Activated CD4-positive, CD25-positive, alpha-beta regulatory T cell treated with anti-CD3 and anti-CD28 coated beads, Interleukin-2, amount 50 U/mL, for 72 hours (primary cell): ENCODE measurements around the gene ELOA.
A peak's percentile ranks its signal among the peaks of the same experiment; 100 is the strongest.
"Not testable (repeated sequence)": the region's sequence is repeated elsewhere in the genome, so short reads cannot be mapped to it uniquely, and the experiment has no call there.

Experiments used
- DNase-seq: peaks from one replicate; pipeline ENCODE4 v3.0.0; 2021

ELOA gene

GRCh38 chr1:23743287-23744152, at the start of gene ELOA:
TSS of gene ELOA (plus strand) at chr1:23743471. CDS start at chr1:23743504, 33 bp downstream.
- peak; percentile 82 for DNase-seq

DNA sequence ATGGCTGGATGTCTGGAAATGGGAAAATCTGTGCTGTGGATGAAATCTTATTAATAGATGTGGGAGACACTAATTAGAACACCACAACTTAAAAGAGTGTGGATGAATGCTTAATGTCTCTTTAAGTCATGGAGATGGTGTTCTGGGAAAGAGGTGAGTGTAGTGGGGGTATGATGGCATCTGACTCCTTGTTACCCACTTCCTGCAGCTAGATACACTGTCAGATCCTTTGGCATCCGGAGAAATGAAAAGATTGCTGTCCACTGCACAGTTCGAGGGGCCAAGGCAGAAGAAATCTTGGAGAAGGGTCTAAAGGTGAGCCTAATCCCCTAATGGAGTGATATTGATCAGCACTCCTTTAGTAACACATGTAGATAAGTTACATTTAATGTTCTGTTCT, 49.7 kb upstream of the ELOA start:
- no peak for DNase-seq

DNA sequence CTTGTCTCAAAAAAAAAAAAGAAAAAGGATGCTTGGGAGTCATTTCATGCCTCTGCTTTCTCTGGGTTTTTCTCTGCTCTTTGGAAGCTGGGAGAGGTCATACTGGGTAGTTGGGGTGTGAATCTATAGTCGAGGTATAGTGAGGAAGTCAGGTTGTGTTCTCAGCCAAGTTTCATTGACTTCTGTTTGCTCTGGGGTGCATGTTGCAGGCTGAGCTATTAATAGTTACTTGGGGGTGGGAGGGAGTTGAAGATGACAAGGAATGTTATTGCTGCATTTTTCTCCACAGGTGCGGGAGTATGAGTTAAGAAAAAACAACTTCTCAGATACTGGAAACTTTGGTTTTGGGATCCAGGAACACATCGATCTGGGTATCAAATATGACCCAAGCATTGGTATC, 48.9 kb upstream of the ELOA start:
- DNase-seq = no peak

- DNase-seq = no peak
Measured at GRCh38 chr1:23695667-23696066, 47.6 kb upstream of the ELOA start.

DNA sequence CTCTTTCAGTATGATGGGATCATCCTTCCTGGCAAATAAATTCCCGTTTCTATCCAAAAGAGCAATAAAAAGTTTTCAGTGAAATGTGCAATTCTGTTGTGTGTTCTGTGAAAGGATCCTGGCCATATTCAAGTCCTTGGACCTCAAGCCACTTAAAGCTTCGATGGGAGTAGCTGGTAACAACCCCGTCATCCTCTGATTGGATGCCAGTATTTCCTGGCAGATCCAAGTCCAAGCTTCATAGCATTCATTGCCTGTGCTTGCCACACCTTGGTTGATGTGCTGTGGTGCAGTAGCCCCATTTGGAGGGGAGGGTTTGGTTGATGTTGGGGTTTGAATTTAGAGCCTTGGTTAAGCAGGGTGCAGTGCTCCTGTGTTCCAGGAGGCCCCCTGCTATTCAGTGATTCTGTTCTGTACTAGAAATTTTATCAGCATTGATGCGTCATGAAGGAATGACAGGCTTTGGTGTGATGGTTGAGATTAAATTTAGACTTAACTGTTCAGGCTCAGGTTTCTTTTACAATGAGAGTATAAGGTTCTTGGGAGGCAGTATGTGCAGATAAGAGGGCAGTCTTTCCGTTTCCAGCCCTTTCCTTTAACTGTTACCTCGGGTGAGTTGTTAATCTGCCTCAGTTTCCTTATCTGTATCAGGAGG, 46.8 kb upstream of the ELOA start:
- DNase-seq = no peak

- DNase-seq = no peak
Measured at GRCh38 chr1:23698466-23698865, 44.8 kb upstream of the ELOA start.

DNA sequence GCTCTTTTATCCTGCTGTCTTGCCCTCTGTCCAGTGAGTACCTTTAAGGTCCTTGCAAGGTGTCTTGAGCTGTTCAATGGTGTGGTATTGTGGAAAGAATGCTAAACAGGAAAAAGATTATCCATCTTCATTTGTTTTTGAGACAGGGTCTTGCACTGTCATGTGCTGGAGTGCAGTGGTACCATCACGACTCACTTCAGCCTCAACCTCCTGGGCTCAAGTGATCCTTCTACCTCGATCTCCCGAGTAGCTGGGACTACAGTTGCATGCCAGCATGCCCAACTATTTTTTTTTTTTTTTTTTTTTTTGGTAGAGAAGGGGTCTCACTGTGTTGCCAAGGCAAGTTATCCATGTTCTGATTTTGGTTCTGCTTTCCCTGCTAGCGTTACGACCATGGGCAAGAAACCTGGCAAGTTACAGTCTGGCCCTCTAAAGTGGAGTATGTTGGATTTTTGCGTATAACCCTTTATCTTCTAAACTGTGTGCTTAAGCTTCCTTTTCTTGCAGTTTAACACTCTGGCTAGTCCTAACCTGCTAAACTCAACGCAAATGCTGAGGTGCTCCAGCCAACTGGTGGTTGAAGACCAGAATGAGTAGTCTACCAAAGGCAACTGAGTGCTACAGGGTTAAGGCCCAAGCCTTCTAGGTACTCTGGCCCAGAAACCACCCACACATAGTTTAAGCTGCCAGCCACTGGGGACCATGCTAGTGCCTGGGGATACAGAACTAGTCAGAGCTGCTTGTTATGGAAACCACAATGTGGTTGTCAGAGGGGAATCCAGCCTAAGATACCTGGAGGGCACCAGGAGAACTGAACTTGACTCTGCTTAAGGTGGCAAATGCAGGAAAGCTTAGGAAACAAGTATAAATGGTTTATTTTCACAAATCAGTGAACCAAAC, 43.7 kb upstream of the ELOA start:
- DNase-seq = no peak

DNA sequence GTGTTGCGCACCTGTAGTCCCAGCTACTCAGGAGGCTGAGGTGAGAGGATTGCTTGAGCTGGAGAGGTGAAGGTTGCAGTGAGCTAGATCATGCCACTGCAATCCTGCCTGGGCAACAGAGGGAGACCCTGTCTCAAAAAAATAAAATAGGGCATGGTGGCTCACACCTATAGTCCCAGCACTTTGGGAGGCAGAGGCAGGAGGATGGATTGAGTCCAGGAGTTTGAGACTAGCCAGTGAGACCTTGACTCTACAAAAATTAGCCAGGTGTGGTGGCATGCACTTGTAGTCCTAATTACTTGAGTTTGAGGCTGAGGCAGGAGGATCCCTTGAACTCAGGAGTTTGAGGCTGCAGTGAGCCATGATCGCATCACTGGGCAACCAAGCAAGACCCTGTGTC, 42.0 kb upstream of the ELOA start:
- no peak for DNase-seq

- DNase-seq = no peak
Measured at GRCh38 chr1:23701996-23702395, 41.3 kb upstream of the ELOA start.

DNA sequence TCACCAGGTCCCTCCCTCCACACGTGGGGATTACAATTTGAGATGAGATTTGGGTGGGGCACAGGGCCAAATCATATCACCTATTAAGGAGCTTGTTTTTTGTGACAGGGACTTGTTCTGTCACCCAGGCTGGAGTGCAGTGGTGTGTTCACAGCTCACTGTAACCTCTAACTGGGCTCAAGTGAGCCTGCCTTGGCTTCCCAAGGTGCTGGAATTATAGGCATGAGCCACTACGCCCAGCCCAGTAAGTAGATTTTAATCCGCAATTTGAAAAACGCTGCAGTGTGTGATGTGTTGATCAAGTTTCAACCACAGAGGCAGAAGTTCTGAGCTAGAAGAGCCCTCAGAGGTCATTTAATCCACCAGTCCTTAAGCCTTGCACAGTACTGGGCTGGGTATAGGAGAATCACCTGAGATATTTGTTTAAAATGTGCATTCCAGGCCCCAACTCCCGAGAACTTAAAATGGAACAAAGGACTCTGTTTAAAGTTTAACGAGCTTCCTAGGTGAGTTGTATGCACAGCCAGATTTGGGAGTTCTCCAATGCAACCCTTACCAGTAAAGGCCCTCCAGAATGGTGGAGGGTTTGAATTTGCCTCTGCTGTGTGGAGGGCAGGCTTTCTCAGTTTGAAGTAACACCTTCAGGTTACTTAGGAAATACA, 38.3 kb upstream of the ELOA start:
- no peak for DNase-seq

- no peak for DNase-seq
Measured at GRCh38 chr1:23709229-23709628, 34.0 kb upstream of the ELOA start.

- DNase-seq = no peak
Measured at GRCh38 chr1:23718482-23718881, 24.8 kb upstream of the ELOA start.

GRCh38 chr1:23719162-23719820, 24.0 kb upstream of the ELOA start:
- DNase-seq = no peak

DNA sequence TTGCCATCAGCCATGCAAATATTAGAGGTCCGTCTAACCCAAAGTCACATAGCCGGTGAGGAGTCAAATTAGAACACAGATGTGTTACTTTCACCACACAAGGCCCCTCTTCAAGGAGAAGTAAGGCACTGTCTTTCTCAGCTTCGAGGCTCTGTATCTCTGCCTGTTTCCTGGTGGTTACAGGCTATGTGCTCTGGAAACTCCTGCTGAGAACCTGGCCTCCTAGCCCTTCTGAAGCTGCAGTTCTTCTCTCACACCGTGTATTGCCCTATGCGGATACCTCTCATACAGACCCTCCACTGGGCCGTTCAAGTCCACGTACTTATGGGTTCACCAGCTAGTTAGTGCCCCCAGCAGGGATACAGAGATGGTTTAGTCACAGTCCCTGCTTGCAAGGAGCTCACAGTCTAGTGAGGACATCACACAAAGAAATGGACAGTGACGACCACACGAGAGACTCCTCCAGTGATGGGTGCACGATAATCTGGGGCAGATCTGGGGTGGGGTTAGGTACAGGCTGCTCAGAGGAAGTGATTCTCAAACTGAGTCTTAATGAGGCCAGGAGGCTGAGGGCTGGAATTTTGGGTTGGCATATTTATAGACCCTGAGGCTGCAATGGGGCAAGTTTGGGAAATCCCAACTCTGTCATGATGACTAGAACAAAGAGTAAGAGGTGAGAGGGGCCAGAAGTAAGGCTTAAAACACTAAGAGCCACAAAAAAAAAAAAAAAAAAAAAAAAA, 22.8 kb upstream of the ELOA start:
- no peak for DNase-seq

DNA sequence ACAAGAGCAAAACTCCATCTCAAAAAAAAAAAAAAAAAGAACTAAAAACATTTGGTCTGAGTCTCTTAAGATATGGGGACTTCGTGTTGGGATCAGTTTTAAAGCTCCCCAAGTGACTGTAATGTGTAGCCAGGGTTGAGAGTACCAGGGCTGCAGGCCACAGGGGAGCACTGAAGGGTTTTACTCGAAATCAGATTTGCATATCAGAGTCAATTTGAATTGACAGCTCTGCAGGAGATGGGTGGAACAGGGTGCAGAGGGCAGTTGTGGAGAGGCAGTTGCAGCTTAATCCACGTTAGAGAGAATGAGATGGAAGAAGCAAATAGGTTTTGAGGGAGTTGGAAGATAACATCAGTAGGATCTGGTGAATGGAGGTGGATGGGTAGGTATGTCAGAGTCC, 20.6 kb upstream of the ELOA start:
- no peak for DNase-seq

DNA sequence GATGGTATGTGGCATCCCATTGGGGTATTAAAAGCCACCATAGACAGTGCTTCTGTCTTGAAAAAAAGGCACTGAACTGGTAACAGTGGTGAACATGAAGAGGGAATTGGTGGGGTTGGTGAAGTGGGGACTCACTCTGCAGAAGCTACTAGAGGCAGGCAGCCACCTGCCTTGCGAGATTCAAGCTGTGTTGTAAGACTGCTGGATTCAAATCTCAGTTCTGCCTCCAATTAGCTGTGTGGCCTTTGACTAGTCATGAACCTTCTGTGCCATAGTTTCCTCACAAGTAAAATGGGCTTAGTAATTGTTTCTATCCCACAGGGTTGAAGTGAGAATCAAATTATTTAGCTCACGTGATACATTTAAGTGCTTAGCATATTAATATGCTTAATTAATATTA, 16.6 kb upstream of the ELOA start:
- DNase-seq = no peak

- no peak for DNase-seq
Measured at GRCh38 chr1:23727362-23727811, 15.9 kb upstream of the ELOA start.

DNA sequence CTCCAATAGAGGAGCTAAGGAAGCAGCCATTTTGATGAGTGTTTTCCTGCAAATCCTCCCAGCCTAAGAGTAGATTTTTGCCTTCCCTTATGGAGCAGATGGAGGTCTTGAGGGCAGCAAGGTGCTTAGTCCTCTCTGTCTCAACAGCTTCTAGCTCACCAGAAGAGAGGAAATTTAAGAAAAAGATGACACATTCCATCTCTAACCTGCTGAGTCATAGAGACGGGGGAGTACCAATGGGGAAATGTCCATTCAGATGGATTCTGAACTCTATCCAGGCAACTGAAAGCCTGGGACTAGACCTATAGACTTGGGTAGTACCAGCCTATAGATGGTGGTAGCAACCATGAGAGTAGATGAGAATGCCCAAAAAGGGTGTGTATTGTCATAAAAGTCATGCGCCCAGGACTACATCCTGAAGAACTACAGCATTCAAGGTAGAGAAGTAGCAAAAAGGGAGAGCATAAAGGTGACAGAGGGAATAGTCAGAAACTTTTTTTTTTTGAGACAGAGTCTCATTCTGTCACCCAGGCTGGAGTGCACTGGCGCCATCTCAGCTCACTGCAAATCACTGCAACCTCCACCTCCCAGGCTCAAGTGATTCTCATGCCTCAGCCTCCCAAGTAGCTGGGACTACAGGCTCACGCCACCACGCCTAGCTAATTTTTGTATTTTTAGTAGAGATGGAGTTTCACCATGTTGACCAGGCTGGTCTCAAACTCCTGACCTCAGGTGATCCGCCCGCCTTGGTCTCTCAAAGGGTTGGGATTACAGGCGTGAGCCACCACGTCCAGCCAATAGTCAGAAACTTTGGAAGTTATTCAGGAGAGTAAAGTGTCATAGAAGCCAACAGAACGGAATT, 10.7 kb upstream of the ELOA start:
- DNase-seq = no peak

DNA sequence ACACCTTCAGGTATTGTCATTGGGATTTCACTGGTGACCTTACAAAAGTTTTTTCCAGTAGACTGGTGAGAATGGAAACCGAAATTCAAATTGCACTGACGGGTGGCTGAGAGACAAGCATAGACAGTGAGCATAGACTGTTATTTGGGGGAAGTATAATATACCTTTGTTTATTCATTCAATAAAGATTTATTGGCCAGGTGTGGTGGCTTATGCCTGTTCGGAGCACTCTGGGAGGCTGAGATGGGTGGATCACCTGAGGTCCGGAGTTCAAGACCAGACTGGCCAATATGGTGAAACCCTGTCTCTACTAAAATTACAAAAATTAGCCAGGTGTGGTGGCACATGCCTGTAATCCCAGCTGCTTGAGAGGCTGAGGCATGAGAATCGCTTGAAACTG, 10.0 kb upstream of the ELOA start:
- DNase-seq = not testable (repeated sequence)

- no peak for DNase-seq
Measured at GRCh38 chr1:23736437-23737134, 6.7 kb upstream of the ELOA start.
